HepG2 (cell line): ENCODE data around the gene FOSB. TPM values are rescaled to one million over a fixed set of nuclear protein-coding genes. Genes with fewer than 3 reads are reported as not detected.

Experiments used
- ATF3 ChIP-seq: sonication (generic); formaldehyde crosslinking; IDR thresholded peaks from 2 replicates; pipeline ENCODE4 v1.4.0; 2020; ENCODE audit warnings: missing genetic modification reagents
- BRF2 ChIP-seq: sonication (generic); formaldehyde crosslinking; IDR thresholded peaks from 2 replicates; pipeline ENCODE4 v1.8.1; 2022; ENCODE audit warnings: mild to moderate bottlenecking, missing genetic modification reagents
- CEBPB ChIP-seq: IDR thresholded peaks from 2 replicates; pipeline ENCODE4 v1.6.1; 2011; ENCODE audit warnings: low read depth, low read length, improper control_type of control experiment, borderline replicate concordance
- DRAP1 ChIP-seq: IDR thresholded peaks from 2 replicates; pipeline ENCODE4 v1.6.1; 2016; ENCODE audit warnings: missing genetic modification reagents, missing compliant biosample characterization
- GLI4 ChIP-seq: sonication (generic); formaldehyde crosslinking; IDR thresholded peaks from 2 replicates; pipeline ENCODE4 v1.5.1; 2020; ENCODE audit warnings: missing genetic modification reagents, mild to moderate bottlenecking, moderate library complexity, borderline replicate concordance
- GLMP ChIP-seq: sonication (generic); formaldehyde crosslinking; IDR thresholded peaks from 2 replicates; pipeline ENCODE4 v1.9.0; 2021; ENCODE audit warnings: missing genetic modification reagents, mild to moderate bottlenecking, borderline replicate concordance
- HOXA7 ChIP-seq: sonication (generic); formaldehyde crosslinking; IDR thresholded peaks from 2 replicates; pipeline ENCODE4 v1.8.1; 2022; ENCODE audit warnings: mild to moderate bottlenecking, missing genetic modification reagents, moderate library complexity
- JARID2 ChIP-seq: sonication (generic); formaldehyde crosslinking; IDR thresholded peaks from 2 replicates; pipeline ENCODE4 v1.8.1; 2023; ENCODE audit warnings: missing genetic modification reagents, inconsistent platforms; ENCODE audit not compliant: insufficient replicate concordance
- MTA1 ChIP-seq: sonication (generic); formaldehyde crosslinking; IDR thresholded peaks from 2 replicates; pipeline ENCODE4 v1.4.0; 2020; ENCODE audit warnings: missing genetic modification reagents, mild to moderate bottlenecking, borderline replicate concordance
- NCOR1 ChIP-seq: fragments of 200-600 bp; sonication (generic); IDR thresholded peaks from 2 replicates; pipeline ENCODE4 v1.7.0; 2017; ENCODE audit warnings: antibody characterized with exemption, low read length, borderline replicate concordance
- PHF20 ChIP-seq: sonication (generic); formaldehyde crosslinking; IDR thresholded peaks from 2 replicates; pipeline ENCODE4 v1.5.0; 2020; ENCODE audit warnings: mild to moderate bottlenecking, missing genetic modification reagents
- PHF5A ChIP-seq: IDR thresholded peaks from one replicate; pipeline ENCODE4 v1.6.1; 2018; ENCODE audit warnings: low read depth, missing genetic modification reagents; ENCODE audit not compliant: unreplicated experiment
- POLR2A ChIP-seq, 2 experiments: IDR thresholded peaks; 2 replicates each; pipeline ENCODE4 v1.6.1; 2011; ENCODE audit warnings: low read depth in 2 of 2, low read length in 2 of 2, mild to moderate bottlenecking in 1 of 2, moderate library complexity in 1 of 2; ENCODE audit not compliant: insufficient read depth in 1 of 2
- REXO4 ChIP-seq: sonication (generic); formaldehyde crosslinking; IDR thresholded peaks from 2 replicates; pipeline ENCODE4 v1.8.0; 2022; ENCODE audit warnings: missing genetic modification reagents, mild to moderate bottlenecking, borderline replicate concordance
- TERF1 ChIP-seq: sonication (generic); formaldehyde crosslinking; IDR thresholded peaks from 2 replicates; pipeline ENCODE4 v1.8.0; 2022; ENCODE audit warnings: mild to moderate bottlenecking, missing genetic modification reagents, moderate library complexity
- ZBTB26 ChIP-seq: IDR thresholded peaks from 2 replicates; pipeline ENCODE4 v1.6.1; 2016; ENCODE audit warnings: missing compliant biosample characterization, missing genetic modification reagents, borderline replicate concordance
- ZFP91 ChIP-seq: sonication (generic); formaldehyde crosslinking; IDR thresholded peaks from 2 replicates; pipeline ENCODE4 v1.9.0; 2022; ENCODE audit warnings: missing genetic modification reagents, mild to moderate bottlenecking, borderline replicate concordance
- ZNF12 ChIP-seq: sonication (generic); formaldehyde crosslinking; IDR thresholded peaks from 2 replicates; pipeline ENCODE4 v1.5.0; 2020; ENCODE audit warnings: missing genetic modification reagents
- ZNF766 ChIP-seq: sonication (generic); formaldehyde crosslinking; IDR thresholded peaks from 2 replicates; pipeline ENCODE4 v1.5.0; 2020; ENCODE audit warnings: missing genetic modification reagents, borderline replicate concordance
- ZNF782 ChIP-seq: sonication (generic); formaldehyde crosslinking; IDR thresholded peaks from 2 replicates; pipeline ENCODE4 v1.4.0; 2020; ENCODE audit warnings: missing genetic modification reagents, mild to moderate bottlenecking, borderline replicate concordance
- polyA plus RNA-seq, 8 experiments: library from polyadenylated mRNA; depleted of rRNA in 3 of 8; stranded (reverse) in 7 of 8; unstranded in 1 of 8; fragments of >200 nt; fragmentation: Illumina TruSeq in 4 of 8; extraction: Trizol in 4 of 8; gene quantifications; 2 replicates each; pipeline versions ENCODE4 v1.2.1 to v1.2.3, GENCODE V29; 2011 to 2016; ENCODE audit warnings: low read depth in 4 of 8, missing spikeins in 1 of 8, mixed read lengths in 1 of 8; ENCODE audit not compliant: insufficient read depth in 1 of 8
- total RNA-seq, 5 experiments: library from RNA; depleted of rRNA; stranded (reverse); fragments of >200 nt; fragmentation: Illumina TruSeq; extraction: Trizol; gene quantifications; 2 replicates each; pipeline ENCODE4 v1.2.3, GENCODE V29; 2016; ENCODE audit warnings: low read depth in 1 of 5

Gene FOSB
- total and polyA plus RNA-seq, 2 of the 13 experiments (the other 11 are each of a cell fraction or from before 2014, with no cell fraction given) = 2.8 to 6.0 TPM

GRCh38 chr19:45514376-45515051, 46.7 kb downstream of the FOSB start (continued):
- TF ChIP-seq REXO4 (no peak), ZNF782 (CRISPR knock-in tag) (no peak), GLMP (CRISPR knock-in tag) (no peak), GLI4 (CRISPR knock-in tag) (no peak), PHF5A (no peak), HOXA7 (CRISPR knock-in tag) (no peak), NCOR1 (peak; percentile 50; the same call in 1 of the 2 replicates), CEBPB (no peak), ZBTB26 (CRISPR knock-in tag) (no peak), PHF20 (CRISPR knock-in tag) (no peak), ZNF12 (CRISPR knock-in tag) (0 out of 2 replicates have a peak, but pooled peaks have one; percentile 8), TERF1 (CRISPR knock-in tag) (no peak), ATF3 (CRISPR knock-in tag) (0 out of 2 replicates have a peak, but pooled peaks have one; percentile 23), JARID2 (CRISPR knock-in tag) (no peak), ZNF766 (no peak), MTA1 (CRISPR knock-in tag) (peak; percentile 59; the same call in 1 of the 2 replicates), POLR2A (IDR thresholded peaks at IDR 0.05; ENCODE audit: insufficient read depth in 1 of 2, low read depth in 2 of 2, low read length in 2 of 2) (no peak; a peak in 1 of 4 replicates), ZFP91 (peak; percentile 84; the same call in 1 of the 2 replicates), DRAP1 (peak; percentile 20; the same call in 1 of the 2 replicates), BRF2 (CRISPR knock-in tag) (peak; percentile 25; the same call in 1 of the 2 replicates)
